Measurements from ENCODE around the gene LCN10.

- TF ChIP-seq POLR2A (IDR thresholded peaks at IDR 0.05) (no peak), CTCF (IDR thresholded peaks at IDR 0.05) (no peak), POLR2AphosphoS5 (IDR thresholded peaks at IDR 0.05) (no peak)
Measured at GRCh38 chr9:136719195-136719880, 23.4 kb downstream of the LCN10 start.
